Fibroblast of skin of right biceps (primary cell): Measurements from ENCODE around the gene VWF.
"Not testable (repeated sequence)": the region's sequence is repeated elsewhere in the genome, so short reads cannot be mapped to it uniquely, and the experiment has no call there.

Experiments
- DNase-seq: peaks from one replicate; pipeline ENCODE4 v3.0.0-alpha.2; 2013

VWF gene

DNA sequence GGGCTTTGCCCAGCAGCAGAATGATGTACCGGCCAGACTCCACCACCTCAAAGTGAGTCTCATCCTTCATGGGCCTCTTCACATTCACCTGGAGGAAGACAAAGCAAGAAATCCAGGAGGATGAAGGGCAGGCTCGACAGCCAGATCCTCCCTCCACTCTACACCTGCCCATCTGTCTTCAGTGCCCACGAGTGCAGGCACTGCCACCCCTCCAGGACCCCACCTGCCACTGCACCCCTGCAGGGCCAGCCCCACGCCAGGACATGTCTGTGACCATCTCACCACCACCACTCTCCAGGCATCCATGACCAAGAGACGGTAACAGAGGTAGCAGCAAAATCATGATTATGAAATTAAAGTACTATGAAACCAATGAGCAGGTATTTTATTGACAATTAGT lies 95.1 kb downstream of the VWF start:
- DNase-seq = no peak

DNA sequence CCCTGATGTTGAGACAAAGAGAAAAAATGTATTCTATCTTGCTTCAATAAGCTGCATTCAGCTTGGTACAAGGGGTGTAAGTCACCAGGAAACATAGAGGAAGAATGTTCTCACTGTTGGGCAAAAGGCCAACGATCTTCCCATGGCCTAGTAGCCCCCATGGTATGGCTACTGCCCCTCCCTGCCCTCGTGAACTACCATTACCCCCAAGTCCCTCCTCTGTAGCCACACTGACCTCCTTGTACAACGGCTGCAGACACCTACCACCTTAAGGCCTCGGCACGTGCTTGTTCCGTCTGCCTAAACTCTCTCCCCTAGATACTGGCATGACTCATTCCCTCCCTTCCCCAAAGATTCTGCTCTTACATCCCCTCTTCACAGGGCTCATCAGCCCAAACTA lies 97.5 kb downstream of the VWF start:
- no peak for DNase-seq

GRCh38 chr12:6025703-6026298 lies 98.7 kb downstream of the VWF start:
- not testable (repeated sequence) for DNase-seq

DNA sequence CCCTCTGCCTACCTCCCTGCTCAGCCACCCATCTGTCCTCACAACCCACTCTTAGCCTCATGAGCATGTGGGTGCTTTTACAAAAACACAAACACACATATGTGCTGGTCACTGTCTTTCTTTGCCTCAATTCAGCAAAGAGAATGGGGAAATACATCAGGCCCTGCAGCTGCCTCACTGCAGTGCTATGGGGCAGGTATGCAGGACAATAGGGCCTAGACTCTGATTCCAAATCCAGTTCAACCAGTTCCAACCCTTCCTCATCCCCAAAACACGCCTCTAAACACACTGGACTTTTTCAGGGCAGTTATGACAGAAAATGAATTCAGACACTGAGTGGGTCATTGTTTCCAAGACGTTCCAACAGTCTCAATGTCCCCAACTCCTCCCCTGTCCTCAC lies 100.4 kb downstream of the VWF start:
- not testable (repeated sequence) for DNase-seq

DNA sequence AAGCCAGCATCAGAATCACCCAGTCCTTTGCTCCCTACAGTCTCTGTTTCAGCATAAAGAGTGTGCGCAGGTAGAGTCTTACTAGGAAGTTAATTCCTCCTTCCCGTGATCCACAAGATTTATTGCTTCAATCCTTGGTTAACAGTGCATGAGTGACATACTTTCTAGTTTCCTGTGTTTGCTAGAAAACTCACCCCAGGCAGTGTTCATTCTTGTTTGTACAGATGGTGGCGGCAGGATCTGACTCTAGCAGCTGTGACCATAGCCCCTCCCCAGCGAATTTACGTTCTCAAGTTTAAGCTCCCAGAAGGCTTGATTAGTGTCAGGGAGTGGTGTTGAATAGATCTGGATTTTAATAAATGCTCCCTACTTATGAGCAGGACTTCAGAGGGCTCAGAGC lies 103.5 kb downstream of the VWF start:
- DNase-seq = no peak

- not testable (repeated sequence) for DNase-seq
Observed at GRCh38 chr12:6020511-6020910, 104.0 kb downstream of the VWF start.

DNA sequence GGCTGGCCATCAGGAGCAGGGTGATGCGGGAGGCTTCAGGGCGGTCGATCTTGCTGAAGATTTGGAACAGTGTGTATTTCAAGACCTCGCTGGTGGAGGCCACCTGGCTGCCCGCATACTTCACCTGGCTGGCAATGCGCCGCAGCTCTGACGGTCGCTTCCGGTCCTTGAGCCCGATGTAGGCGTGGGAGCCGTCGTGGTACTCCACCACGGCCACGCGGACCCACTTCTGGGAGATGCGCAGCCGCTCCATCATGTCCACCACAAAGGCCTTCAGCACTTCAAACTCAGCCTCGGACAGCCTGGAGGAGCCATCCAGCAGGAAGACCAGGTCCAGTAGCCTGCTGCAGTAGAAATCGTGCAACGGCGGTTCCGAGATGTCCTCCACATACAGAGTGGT lies 105.2 kb downstream of the VWF start:
- DNase-seq = not testable (repeated sequence)

DNA sequence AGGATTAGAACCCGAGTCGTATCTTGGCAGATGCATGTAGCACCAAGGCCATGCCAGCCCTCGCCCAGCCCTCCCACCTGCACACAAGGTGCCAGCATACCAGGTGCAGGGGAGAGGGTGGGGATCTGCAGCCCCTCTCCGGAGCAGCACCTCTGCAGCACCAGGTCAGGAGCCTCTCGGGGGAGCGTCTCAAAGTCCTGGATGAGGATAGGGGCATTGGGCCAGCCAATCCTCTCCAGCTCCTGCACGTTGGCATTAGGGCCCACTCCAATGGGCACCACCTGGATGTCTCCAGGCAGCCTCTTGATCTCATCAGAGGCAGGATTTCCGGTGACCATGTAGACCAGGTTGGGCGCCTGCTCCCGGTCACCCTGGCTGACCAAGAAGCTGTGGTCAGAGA lies 106.2 kb downstream of the VWF start:
- no peak for DNase-seq

- no peak for DNase-seq
Observed at GRCh38 chr12:6016756-6017155, 107.7 kb downstream of the VWF start.

- DNase-seq = not testable (repeated sequence)
Observed at GRCh38 chr12:6016004-6016403, 108.5 kb downstream of the VWF start.

- DNase-seq = not testable (repeated sequence)
Observed at GRCh38 chr12:6015271-6015670, 109.2 kb downstream of the VWF start.

DNA sequence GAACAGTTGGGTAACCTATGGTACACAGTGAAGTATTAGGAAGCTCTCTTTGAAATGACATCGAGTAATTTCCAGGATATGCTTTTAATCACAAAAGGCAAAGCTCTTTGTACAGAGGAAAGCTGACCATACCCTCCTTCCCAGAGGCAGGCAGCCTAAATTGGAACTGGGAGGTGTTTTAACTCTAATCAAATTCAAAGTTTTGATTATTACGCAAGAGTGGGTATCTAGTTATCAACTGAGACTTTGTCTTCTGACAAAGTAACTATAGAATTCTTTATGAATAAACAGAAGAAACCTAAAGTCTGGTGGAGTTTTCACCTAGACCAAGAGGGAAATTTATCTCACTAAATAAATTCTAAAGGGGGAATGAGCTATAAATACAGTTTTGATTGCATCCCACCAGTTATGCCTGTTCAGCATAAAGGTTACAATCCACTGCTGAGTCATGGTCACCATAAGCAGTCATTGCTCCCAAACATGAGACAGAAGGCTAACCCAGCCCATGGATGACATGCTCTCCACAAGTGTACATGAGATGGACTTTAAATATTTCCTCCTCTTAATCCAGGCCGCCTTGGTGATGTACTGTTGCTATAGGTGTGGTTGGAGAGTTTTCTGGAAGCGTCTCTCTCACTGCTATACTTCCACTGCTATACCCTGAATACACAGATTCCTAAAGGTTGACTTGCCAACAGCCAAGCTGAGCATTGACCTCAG lies 113.7 kb downstream of the VWF start:
- DNase-seq = not testable (repeated sequence)

DNA sequence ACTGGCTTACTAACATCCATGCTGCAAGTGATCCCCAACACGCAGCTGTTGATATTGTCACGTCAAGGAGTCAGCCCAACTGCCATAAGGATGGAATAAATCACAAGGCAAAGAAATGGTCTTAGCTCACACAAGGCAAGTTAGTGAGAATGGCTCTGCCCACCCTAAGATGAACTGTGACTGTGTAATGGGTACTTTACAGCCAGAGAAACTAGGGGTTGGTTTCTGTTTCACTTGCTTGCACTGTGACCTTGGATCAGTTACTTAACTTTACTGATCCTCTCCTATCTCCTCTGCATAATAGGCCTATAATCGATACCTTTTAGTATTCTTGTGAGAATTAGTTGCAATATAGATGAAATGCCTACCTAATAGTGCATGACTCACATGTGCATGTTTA lies 127.2 kb downstream of the VWF start:
- DNase-seq = no peak

- peak; percentile 20 for DNase-seq
Observed at GRCh38 chr12:5996459-5996858, 128.0 kb downstream of the VWF start.

GRCh38 chr12:5989621-5990020 lies 134.8 kb downstream of the VWF start:
- DNase-seq = no peak

DNA sequence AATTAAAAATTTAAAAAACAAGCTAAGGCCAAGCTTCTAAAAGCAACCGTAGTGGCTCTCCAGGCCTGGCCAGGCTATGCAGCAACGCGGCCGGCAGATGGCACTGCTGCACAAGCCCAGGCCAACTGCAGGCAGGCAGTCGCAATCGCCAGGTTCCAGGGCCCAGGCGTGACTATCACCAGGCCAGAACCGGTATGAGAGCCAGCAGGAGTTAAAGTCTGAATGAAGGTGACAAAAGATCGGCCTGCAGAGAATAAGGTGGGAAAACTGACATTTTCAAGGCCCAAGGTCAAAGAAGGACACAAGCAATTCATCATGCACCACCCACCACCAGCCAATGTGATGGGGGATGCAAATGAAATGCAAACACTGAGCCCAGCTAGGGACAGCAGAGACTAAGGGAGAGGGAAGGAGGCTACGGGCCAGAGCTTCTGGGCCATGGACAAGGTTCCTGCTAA lies 135.8 kb downstream of the VWF start:
- DNase-seq = peak; percentile 63

DNA sequence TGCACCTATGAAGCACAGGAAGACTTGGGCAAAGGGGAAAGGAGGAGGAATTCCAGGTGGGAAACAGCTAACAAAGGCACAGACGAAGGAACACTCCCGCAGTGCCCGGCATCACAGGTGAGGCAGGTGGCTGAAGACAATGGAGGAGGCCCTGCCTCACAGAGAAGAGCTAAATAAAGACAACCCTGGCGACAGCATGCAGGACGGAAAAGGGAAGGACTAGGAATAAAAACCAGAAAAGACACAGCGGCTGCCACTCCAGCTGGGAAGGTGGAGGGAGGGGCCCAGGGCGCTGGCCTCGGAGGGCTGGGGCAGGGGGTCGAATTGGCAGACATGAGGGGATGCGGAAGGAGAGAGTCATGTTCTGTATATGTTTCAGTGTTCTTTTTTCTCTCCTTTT lies 136.4 kb downstream of the VWF start:
- no peak for DNase-seq

DNA sequence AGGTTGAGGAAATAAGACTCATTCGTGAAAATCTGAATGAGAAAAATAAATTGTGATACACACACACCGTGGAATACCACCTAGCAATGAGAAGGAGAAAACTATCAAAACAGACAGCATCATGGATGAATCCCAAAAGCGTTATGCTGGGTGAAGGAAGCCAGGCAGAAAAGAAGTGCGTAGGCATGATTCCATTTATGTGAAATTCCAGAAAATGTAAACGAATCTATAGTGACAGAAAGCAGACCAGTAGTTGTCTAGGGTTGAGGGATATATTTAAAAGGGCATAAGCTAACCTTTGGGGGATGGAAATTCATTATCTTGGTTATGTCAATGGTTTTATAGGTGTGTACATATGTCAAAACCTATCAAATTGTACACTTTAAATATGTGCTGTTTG lies 136.9 kb downstream of the VWF start:
- no peak for DNase-seq

DNA sequence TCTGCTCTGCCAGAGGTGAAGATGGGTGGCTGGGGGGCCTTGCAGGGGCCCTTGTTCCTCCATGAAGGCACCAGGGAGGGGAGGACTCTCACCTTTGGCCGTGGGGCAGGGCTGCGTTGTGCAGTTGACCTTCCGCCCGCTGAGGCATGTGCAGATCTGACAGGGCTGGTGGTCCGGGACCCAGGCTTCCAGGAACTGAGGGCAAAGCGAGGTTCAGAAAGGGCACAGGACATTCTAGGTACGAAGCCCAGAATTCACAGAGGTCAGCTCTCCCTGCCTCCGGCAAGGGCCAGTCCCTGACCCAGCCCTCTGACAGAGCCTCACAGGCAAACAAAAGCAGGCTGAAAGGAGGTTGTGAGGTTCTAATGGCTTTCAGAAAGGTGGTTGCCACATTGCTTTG lies 139.0 kb downstream of the VWF start:
- no peak for DNase-seq

DNA sequence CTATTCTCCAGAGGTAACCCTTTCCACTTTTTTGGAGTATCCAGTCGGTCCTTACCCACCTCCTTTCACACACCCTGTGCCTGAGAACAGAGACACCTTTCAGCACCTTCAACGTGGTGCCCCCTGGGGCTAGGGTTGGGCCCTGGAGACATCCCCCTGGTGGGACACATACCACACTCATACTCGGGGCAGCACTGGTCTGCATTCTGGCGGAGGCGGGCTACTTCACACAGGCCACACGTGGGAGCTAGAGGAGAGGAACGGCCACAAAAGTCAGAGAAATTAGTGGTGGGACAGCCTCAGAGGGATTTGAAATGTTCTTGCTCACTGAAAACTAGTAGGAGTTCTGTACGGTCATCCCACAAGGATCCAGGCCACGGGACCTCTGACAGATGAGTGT lies 139.6 kb downstream of the VWF start:
- no peak for DNase-seq

- no peak for DNase-seq
Observed at GRCh38 chr12:5982106-5982505, 142.4 kb downstream of the VWF start.

DNA sequence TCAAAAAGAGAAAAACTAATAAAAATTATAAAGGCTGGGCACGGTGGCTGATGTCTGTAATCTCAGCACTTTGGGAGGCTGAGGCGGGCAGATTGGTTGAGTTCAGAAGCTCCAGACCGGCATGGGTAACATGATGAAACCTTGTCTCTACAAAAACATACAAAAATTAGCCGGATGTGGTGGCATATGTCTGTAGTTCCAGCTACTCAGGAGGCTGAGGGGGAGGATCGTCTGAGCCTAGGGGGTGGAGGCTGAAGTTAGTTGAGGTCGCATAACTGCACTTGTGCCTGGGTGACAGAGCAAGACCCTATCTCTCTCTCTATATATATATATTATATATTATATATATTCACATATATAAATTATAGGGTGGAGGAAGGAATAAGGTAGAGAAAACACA lies 146.9 kb downstream of the VWF start:
- DNase-seq = no peak

- no peak for DNase-seq
Observed at GRCh38 chr12:5976711-5977110, 147.8 kb downstream of the VWF start.

DNA sequence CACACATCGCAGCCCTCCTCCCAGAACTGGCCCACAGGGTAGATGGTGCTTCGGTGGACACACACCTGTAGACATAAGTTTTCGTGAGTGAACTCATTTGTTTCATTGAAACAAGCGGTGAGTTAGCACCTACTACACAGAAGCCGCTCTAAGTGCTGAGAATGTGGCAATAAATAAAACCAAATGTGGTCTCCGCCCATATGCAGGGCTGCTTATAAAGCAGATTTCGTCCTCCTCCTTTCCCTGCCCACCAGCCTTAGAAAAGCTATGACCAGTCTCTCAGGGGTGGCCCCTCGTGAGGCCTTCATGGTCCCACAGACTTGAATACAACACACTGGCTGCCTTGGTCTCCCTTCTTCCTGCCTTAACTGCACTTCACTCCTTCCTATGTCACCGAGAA lies 148.3 kb downstream of the VWF start:
- DNase-seq = no peak
